Muscle of back (tissue), 11 donors: ENCODE measurements around the gene TSPAN11. TPM values are rescaled to one million over a fixed set of nuclear protein-coding genes. Genes with fewer than 3 reads are reported as not detected.

ENCODE experiments used
- DNase-seq, 3 donors: peaks; one replicate each; pipeline versions ENCODE4 v3.0.0 to v3.0.0-alpha.2; 2013
- polyA plus RNA-seq, 10 donors: library from polyadenylated mRNA; unstranded; fragments of 120-200 nt; gene quantifications; one replicate each; pipeline ENCODE4 v1.2.1, GENCODE V29; 2013; ENCODE audit not compliant: insufficient read length in 10 of 10

Gene TSPAN11
- polyA plus RNA-seq, 10 donors = 6.9 to 16.2 (median 8.9) TPM

GRCh38 chr12:30909349-30910037 lies 17.1 kb upstream of the TSPAN11 start:
- DNase-seq = peak; percentile 25 to 67 (median 38)

- no peak for DNase-seq
These were observed 16.6 kb upstream of the TSPAN11 start for GRCh38 chr12:30910038-30910350.

GRCh38 chr12:30911207-30911606 lies 15.3 kb upstream of the TSPAN11 start:
- DNase-seq = no peak

- no peak for DNase-seq
These were observed 13.2 kb upstream of the TSPAN11 start for GRCh38 chr12:30913323-30913722.

GRCh38 chr12:30914986-30915591 lies 11.5 kb upstream of the TSPAN11 start:
- DNase-seq = no peak

GRCh38 chr12:30923057-30923456 lies 3.5 kb upstream of the TSPAN11 start:
- no peak for DNase-seq

- DNase-seq = no peak
These were observed 823 bp upstream of the TSPAN11 start for GRCh38 chr12:30925607-30926242.

GRCh38 chr12:30927222-30927611 lies 669 bp downstream of the TSPAN11 start:
- DNase-seq = peak in 1 of 3 donors; percentile 62

GRCh38 chr12:30928356-30929244 lies 2.1 kb downstream of the TSPAN11 start:
- DNase-seq = peak in 1 of 3 donors; percentile 36

GRCh38 chr12:30930238-30930637 lies 3.7 kb downstream of the TSPAN11 start:
- no peak for DNase-seq

GRCh38 chr12:30930641-30931040 lies 4.1 kb downstream of the TSPAN11 start:
- DNase-seq = no peak

GRCh38 chr12:30932881-30933280 lies 6.3 kb downstream of the TSPAN11 start:
- DNase-seq = no peak

GRCh38 chr12:30934811-30935210 lies 8.3 kb downstream of the TSPAN11 start:
- DNase-seq = no peak

- DNase-seq = no peak
These were observed 9.5 kb downstream of the TSPAN11 start for GRCh38 chr12:30936036-30936435.

- no peak for DNase-seq
These were observed 12.7 kb downstream of the TSPAN11 start for GRCh38 chr12:30939234-30939633.

- no peak for DNase-seq
These were observed 15.9 kb downstream of the TSPAN11 start for GRCh38 chr12:30942486-30942885.

- no peak for DNase-seq
These were observed 16.4 kb downstream of the TSPAN11 start for GRCh38 chr12:30942936-30943335.

GRCh38 chr12:30945443-30946164 lies 19.1 kb downstream of the TSPAN11 start:
- DNase-seq = no peak

GRCh38 chr12:30952015-30952414 lies 25.5 kb downstream of the TSPAN11 start:
- DNase-seq = no peak

GRCh38 chr12:30953257-30953656 lies 26.7 kb downstream of the TSPAN11 start:
- no peak for DNase-seq

GRCh38 chr12:30953951-30954751 lies 27.6 kb downstream of the TSPAN11 start:
- no peak for DNase-seq
